GM18505 (cell line): ENCODE measurements around the gene SLX9.

ENCODE experiments used
- ATAC-seq: cut with Tn5 transposase; IDR thresholded peaks from one replicate; pipeline ENCODE4 v1.9.1; 2021; ENCODE audit not compliant: unreplicated experiment
- POLR2A ChIP-seq: IDR thresholded peaks from 4 replicates; pipeline ENCODE4 v1.6.1; 2011; ENCODE audit warnings: borderline replicate concordance; ENCODE audit not compliant: insufficient read depth, insufficient read length; ENCODE audit errors: extremely low read depth

Gene SLX9

DNA sequence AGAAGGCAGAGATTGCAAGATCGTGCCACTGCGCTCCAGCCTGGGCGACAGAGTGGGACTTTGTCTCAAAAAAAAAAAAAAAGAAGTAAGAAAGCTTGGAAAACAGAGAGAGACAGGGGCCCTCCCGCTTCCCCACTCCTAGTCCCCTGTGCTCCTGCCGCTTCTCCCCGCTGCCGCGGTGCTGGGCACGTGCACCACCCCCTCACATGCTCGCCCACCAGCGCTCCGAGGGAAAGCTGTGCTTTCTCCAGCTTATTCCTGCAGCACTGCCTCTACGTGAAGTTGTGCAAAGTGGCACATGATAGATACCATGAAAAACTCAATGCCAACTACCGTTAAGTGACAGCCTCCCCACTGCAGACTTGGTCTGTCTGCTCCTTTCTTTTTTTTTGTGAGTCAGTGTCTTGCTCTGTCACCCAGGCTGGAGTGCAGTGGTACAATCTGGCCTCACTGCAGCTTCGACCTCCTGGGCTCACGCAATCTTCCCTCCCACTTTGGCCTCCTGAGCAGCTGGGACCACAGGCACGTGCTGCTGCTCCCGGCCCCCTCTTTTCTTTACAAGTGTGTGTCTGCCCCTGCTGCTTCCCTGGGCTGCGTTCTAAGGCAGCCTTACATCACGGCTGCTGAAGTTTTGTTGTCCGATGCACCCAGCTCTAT lies 15.4 kb downstream of the SLX9 start:
- ATAC-seq = no peak
- no peak for TF ChIP-seq POLR2A

DNA sequence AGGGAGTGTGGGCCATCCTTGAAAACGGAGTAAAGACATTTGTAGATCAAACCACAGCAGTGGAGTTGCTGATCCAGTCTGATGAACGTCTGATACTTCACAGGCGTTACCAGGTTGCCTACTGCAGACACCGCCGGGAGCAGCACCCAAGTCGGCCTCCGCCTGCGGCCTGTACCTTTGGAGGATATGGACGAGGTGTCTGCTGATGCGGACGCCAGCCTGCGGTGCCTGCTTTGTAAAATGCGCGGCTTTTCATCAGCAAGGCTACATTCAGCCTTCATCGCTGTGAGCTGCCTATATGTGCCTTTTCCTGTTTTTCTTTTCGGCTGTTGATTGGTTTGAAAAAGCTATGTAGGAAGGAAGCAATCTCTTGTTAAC lies 16.0 kb downstream of the SLX9 start:
- TF ChIP-seq POLR2A = no peak

DNA sequence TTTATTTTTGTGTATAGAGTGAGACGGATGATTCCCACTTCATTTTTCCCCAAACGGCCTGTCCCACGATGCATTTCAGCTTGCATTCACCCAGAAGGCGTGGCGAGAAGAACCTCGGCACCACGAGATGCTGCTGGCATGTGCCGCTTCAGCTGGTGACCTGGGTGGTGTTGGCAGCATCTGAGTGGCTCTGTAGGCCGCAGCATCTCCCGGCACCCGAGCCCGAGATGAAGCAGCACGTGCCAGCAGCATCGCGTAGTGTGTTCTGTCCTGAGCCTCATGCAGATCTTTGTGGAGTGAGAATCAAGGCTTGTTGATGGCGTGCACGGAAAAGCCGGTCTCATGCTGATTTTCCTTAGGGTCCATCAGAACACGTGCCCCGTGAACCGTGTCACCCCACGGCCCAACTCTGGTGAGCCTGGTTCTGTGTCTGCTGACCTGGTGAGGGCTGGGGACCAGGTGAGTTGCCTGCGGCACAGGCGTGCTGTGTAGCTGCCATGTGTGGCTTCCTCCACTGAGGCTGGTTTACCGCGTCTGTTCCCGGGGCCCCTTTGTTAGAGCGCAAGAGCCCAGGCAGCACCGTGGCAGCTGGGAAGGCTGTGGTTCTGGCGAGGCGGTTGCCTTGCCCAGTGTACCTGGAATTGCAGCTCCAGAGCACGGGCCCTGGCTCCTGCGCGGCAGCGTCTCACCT lies 16.7 kb downstream of the SLX9 start:
- no peak for ATAC-seq
- no peak for TF ChIP-seq POLR2A

More for the DNA sequence above, 16.0 kb downstream of the SLX9 start:
- no peak for ATAC-seq

DNA sequence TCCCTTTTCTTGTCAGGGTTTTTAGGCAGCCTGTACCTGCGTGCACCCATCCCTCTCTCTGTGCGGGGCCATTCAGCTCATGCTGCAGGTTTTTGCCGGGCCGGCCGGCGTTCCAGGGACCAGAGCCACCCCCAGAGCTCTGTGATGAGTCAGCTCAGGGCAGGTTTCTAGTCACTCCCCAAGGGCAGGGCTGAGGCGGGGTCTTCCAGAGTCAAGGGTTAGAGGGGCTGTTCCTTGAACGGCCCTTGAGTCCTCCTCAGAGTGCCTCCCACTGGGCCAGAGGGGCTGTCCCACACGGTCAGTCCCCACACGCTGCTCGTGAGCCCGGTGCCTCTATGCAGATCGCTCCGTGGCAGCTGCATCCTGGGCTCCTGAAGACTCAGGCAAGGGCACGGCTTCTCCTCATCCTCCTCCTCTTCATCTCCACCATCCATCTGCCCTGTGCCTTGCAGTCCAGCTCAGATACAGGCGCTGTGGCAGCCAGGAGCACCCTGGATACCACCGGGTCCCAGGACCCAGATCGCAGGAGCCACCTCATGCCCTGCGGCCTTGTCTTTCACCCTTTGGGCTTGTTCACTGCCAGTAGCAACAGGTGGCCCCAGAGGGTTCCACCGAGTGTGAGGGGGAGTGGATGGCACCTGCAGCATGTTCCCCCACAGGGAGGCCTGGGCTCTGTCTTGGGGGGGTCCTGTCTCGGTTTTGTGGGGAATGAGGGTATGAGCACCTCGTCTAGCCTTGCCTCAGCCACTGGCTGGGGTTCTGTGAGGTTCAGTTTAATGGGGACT lies 17.4 kb downstream of the SLX9 start:
- no peak for TF ChIP-seq POLR2A
- ATAC-seq = no peak

- TF ChIP-seq POLR2A = no peak
- no peak for ATAC-seq
These were observed 18.1 kb downstream of the SLX9 start for GRCh38 chr21:44957901-44958451.

DNA sequence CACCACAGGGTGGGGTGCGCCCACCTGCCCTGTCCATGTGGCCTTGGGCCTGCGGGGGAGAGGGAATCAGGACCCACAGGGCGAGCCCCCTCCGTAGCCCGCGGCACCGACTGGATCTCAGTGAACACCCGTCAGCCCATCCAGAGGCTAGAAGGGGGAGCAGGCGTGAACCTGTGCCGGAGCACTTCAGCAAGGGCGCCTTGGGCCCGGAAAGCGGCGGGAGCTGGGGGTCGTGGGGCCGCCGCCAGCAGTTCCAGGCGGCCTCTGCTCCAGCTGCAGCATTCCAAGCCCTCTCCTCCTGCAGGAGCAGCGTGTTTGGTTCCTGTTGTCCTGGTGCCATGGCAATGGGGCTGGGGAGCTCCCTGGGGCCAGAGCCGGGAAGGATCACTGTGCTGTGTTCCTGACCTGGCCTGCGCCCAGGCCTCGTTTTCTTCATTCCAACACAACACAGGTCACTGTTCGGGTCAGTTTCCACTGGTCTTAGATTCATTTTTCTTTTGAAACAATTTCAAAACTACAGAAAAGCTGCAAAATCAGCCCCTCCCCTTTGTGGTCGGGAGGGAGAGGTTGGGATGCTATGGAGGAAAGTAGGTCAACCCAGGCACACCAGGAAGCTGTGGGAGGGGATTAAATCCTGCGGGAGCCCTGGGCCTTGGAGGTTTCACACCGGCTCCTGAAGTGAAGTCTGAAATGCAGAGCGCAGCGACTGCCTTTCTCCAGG lies 18.8 kb downstream of the SLX9 start:
- no peak for ATAC-seq
- TF ChIP-seq POLR2A = no peak

DNA sequence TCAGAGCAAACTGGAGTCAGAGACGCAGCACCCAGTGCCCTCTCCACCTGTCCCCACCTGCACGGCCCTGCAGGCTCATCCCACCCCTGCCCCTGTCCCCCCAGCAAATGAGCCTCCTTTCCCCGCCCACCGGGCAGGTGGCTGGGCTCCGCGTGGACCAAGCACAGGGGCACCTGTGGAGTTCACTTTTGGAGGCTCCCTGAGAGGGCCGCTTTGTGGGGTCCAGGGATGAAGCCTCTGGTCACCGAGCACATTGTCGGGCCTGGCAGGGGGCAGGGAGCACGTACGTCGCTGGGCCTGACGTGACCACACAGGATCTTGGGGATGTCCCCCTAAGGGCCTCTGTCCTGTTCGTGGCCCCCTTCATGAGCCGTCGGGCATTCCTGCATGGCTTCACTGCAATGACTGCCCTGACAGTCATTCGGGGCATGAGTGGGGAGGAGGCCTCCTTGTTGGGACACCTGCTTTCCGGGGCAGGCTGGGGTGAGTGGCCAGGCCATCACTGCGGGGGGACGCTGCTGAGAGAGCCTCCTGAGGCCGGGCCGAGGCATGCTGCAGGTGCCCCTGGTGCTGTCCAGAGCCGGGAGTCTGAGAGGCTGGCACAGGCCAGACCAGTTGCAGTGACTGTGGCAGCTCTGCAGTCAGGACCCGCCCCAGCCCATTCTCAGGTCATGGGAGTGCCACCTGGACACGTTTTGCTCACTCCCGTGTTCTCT lies 19.7 kb downstream of the SLX9 start:
- ATAC-seq = no peak
- TF ChIP-seq POLR2A = no peak

DNA sequence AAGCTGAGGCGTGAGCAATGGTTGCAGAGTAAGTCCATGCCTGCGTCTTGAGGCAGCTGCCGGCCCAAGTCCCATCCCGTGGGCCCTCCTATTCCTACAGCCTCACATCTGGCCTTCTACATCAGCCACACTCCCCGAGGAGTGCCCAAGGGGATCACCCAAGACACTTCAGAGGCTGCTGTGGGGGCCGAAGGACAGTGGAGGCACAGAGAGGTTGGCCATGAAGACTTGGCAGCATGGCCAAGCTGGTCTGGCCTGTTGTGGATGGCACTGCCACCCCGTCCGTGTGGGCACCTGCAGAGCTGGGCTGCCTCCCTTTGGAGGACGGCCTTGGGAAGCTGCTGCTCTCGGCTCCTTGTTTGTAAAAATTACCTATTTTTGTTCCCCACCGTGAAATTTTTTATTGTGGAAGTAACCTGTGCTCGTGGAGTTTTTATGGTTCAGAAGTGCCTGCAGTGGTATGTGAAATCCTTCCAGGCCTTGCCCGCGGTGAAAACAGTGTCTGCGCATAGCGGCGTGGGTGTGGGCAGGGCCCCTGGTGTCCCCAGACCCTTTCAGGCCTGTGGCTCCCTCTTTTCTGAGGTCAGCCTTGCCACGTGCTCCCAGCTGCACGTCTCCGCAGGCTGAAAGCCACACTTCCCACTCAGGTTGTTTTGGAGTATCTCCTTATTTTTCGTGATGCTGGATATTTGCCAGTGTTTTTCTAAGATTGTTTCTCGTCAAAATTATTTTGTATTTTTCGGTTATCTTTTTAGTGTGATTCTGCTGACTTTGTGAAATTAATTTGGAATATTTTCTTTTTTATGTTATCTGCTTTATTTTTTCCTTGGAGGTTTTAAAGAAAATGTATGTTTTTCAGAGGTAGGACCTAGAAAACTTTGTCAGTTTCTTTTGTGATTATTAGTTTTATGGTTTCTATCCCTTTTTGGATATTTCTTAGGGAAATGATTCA lies 20.6 kb downstream of the SLX9 start:
- no peak for ATAC-seq

GRCh38 chr21:44962403-44962966 lies 22.7 kb downstream of the SLX9 start:
- no peak for ATAC-seq
- no peak for TF ChIP-seq POLR2A

More for the DNA sequence above, 20.6 kb downstream of the SLX9 start:
- no peak for TF ChIP-seq POLR2A

GRCh38 chr21:44964381-44964780 lies 24.6 kb downstream of the SLX9 start:
- TF ChIP-seq POLR2A = no peak
- no peak for ATAC-seq
